Measurements from ENCODE around the gene TOMM40. TPM values are rescaled to one million over a fixed set of nuclear protein-coding genes. Genes with fewer than 3 reads are reported as not detected.
"Not testable (repeated sequence)": the region's sequence is repeated elsewhere in the genome, so short reads cannot be mapped to it uniquely, and the experiment has no call there.

The TOMM40 gene
- total RNA-seq, 1 donor = 57.9 TPM

GRCh38 chr19:44907613-44908012, 16.6 kb downstream of the TOMM40 start:
- TF ChIP-seq, protein P1, sequence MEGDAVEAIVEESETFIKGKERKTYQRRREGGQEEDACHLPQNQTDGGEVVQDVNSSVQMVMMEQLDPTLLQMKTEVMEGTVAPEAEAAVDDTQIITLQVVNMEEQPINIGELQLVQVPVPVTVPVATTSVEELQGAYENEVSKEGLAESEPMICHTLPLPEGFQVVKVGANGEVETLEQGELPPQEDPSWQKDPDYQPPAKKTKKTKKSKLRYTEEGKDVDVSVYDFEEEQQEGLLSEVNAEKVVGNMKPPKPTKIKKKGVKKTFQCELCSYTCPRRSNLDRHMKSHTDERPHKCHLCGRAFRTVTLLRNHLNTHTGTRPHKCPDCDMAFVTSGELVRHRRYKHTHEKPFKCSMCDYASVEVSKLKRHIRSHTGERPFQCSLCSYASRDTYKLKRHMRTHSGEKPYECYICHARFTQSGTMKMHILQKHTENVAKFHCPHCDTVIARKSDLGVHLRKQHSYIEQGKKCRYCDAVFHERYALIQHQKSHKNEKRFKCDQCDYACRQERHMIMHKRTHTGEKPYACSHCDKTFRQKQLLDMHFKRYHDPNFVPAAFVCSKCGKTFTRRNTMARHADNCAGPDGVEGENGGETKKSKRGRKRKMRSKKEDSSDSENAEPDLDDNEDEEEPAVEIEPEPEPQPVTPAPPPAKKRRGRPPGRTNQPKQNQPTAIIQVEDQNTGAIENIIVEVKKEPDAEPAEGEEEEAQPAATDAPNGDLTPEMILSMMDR (IDR thresholded peaks at IDR 0.05; ENCODE audit: insufficient read depth, low read depth, low read length) = no peak
- H3K4me3 ChIP-seq (ENCODE audit: low read depth, low read length) = no peak overlapping the region
- no peak for DNase-seq (ENCODE audit: low read depth)

- no peak overlapping the region for H3K4me3 ChIP-seq (ENCODE audit: low read depth, low read length)
- no peak for DNase-seq (ENCODE audit: low read depth)
- TF ChIP-seq, protein P1 (IDR thresholded peaks at IDR 0.05; ENCODE audit: insufficient read depth, low read depth, low read length) = no peak
Measured at GRCh38 chr19:44908074-44908835, 17.2 kb downstream of the TOMM40 start.

DNA sequence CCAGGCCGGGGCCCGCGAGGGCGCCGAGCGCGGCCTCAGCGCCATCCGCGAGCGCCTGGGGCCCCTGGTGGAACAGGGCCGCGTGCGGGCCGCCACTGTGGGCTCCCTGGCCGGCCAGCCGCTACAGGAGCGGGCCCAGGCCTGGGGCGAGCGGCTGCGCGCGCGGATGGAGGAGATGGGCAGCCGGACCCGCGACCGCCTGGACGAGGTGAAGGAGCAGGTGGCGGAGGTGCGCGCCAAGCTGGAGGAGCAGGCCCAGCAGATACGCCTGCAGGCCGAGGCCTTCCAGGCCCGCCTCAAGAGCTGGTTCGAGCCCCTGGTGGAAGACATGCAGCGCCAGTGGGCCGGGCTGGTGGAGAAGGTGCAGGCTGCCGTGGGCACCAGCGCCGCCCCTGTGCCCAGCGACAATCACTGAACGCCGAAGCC, 17.8 kb downstream of the TOMM40 start:
- TF ChIP-seq, protein P1 (IDR thresholded peaks at IDR 0.05; ENCODE audit: insufficient read depth, low read depth, low read length) = no peak
- no peak for DNase-seq (ENCODE audit: low read depth)

DNA sequence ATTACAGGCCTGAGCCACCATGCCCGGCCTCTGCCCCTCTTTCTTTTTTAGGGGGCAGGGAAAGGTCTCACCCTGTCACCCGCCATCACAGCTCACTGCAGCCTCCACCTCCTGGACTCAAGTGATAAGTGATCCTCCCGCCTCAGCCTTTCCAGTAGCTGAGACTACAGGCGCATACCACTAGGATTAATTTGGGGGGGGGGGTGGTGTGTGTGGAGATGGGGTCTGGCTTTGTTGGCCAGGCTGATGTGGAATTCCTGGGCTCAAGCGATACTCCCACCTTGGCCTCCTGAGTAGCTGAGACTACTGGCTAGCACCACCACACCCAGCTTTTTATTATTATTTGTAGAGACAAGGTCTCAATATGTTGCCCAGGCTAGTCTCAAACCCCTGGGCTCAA, 18.7 kb downstream of the TOMM40 start:
- TF ChIP-seq, protein P1 (IDR thresholded peaks at IDR 0.05; ENCODE audit: insufficient read depth, low read depth, low read length) = no peak
- no peak overlapping the region for H3K4me3 ChIP-seq (ENCODE audit: low read depth, low read length)
- DNase-seq (ENCODE audit: low read depth) = no peak

More for the DNA sequence above, 17.8 kb downstream of the TOMM40 start:
- no peak overlapping the region for H3K4me3 ChIP-seq (ENCODE audit: low read depth, low read length)

- DNase-seq (ENCODE audit: low read depth); H3K4me3 ChIP-seq (ENCODE audit: low read depth, low read length): not testable (repeated sequence)
Measured at GRCh38 chr19:44911896-44912295, 20.8 kb downstream of the TOMM40 start.

- no peak overlapping the region for H3K4me3 ChIP-seq (ENCODE audit: low read depth, low read length)
- peak; percentile 42 for DNase-seq (ENCODE audit: low read depth)
- TF ChIP-seq, protein P1 (IDR thresholded peaks at IDR 0.05; ENCODE audit: insufficient read depth, low read depth, low read length) = no peak
Measured at GRCh38 chr19:44912854-44913253, 21.8 kb downstream of the TOMM40 start.

DNA sequence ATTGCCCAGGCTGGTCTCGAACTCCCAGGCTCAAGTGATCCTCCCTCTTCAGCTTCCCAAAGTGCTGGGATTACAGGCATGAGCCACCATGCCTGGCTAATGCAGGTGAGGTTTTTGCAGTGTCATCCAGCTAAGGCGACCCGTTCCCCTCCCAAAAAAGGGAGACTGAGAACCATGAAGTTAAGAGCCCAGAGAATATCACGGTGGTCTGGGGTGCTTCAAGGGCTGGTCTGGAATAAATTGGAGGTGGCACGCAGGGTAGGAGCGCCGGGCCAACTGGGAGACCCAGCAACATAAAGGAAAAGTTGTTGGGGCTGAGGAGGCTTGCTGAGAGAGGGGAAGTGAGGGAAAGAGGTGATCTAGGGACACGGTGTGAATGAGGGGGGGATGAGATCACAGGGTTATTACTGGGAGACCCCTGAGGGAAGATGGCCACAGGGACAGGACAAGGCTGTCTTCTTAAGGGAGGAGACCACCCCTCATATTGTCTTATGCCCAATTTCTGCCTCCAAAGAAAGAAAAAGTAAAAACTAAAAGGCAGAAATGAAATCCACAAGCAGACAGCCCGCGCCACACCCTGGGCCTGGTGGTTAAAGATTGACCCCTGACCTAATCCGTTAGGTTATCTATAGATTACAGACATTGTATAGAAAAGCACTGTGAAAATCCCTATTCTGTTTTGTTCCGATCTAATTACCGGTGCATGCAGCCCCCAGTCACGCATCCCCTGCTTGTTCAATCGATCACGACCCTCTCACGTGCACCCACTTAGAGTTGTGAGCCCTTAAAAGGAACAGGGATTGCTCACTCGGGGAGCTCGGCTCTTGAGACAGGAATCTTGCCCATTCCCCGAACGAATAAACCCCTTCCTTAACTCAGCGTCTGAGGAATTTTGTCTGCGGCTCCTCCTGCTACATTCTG, 22.7 kb downstream of the TOMM40 start:
- H3K4me3 ChIP-seq (ENCODE audit: low read depth, low read length) = peak overlapping the region; percentile 68
- not testable (repeated sequence) for DNase-seq (ENCODE audit: low read depth)

DNA sequence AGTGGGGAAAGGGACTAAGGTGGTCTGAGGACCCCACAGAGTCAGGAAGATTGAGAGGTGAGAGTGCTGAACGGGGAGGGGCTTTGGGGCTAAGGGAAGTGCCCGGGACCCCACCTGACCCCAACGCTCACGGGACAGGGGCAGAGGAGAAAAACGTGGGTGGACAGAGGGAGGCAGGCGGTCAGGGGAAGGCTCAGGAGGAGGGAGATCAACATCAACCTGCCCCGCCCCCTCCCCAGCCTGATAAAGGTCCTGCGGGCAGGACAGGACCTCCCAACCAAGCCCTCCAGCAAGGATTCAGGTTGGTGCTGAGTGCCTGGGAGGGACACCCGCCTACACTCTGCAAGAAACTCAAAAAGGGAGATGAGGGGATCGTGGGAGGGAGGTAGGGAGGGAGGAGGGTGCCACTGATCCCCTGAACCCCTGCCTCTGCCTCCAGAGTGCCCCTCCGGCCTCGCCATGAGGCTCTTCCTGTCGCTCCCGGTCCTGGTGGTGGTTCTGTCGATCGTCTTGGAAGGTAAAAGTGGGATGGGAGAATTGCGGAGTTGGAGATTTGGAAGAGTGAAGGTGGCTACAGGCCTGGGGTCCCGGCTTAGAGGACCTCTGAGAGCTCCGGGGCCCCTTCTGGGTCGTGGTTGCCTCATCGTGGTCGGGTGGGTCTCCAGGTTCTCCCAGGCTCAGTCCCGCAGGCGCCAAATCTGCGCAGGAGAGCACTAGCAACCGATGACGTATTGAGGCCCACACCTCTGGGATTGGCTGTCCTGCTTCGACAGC, 23.6 kb downstream of the TOMM40 start, which contains the start of gene APOC1:
TSS of gene APOC1 (plus strand) at position 176 of the 774 bp plus-strand sequence. CDS start at position 460, 284 bp downstream.
- H3K4me3 ChIP-seq (ENCODE audit: low read depth, low read length) = peak within 1 kb of the TSS; percentile 68
- DNase-seq (ENCODE audit: low read depth) = peak; percentile 87
